ENCODE measurements around the gene TENT4A.
A peak's percentile ranks its signal among the peaks of the same experiment; 100 is the strongest.

- TF ChIP-seq, protein P1, sequence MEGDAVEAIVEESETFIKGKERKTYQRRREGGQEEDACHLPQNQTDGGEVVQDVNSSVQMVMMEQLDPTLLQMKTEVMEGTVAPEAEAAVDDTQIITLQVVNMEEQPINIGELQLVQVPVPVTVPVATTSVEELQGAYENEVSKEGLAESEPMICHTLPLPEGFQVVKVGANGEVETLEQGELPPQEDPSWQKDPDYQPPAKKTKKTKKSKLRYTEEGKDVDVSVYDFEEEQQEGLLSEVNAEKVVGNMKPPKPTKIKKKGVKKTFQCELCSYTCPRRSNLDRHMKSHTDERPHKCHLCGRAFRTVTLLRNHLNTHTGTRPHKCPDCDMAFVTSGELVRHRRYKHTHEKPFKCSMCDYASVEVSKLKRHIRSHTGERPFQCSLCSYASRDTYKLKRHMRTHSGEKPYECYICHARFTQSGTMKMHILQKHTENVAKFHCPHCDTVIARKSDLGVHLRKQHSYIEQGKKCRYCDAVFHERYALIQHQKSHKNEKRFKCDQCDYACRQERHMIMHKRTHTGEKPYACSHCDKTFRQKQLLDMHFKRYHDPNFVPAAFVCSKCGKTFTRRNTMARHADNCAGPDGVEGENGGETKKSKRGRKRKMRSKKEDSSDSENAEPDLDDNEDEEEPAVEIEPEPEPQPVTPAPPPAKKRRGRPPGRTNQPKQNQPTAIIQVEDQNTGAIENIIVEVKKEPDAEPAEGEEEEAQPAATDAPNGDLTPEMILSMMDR (IDR thresholded peaks at IDR 0.05; ENCODE audit: poor library complexity) = peak; percentile 80
- TF ChIP-seq EZH2 (IDR thresholded peaks at IDR 0.05; ENCODE audit: borderline replicate concordance) = no peak
Observed at GRCh38 chr5:6745706-6746222, 32.5 kb downstream of the TENT4A start.

All from hepatocyte (in vitro differentiated cells).